Progenitor cell of endocrine pancreas (in vitro differentiated cells): ENCODE measurements around the gene DQX1. TPM values are rescaled to one million over a fixed set of nuclear protein-coding genes. Genes with fewer than 3 reads are reported as not detected.

Source experiments
- DNase-seq: peaks from one replicate; pipeline ENCODE4 v3.0.0; 2021; ENCODE audit warnings: low spot score; ENCODE audit not compliant: unreplicated experiment
- H3K27ac Mint-ChIP-seq: 2 replicates; pipeline ENCODE4 v1.8.0; 2021; ENCODE audit warnings: mild to moderate bottlenecking, moderate library complexity, mixed read lengths
- H3K27me3 Mint-ChIP-seq: 2 replicates; pipeline ENCODE4 v1.8.0; 2021; ENCODE audit warnings: mixed read lengths
- H3K36me3 Mint-ChIP-seq: 2 replicates; pipeline ENCODE4 v1.8.0; 2022; ENCODE audit warnings: mixed read lengths; ENCODE audit not compliant: insufficient read depth
- H3K4me1 Mint-ChIP-seq: 2 replicates; pipeline ENCODE4 v1.8.0; 2021; ENCODE audit warnings: low read depth, mixed read lengths
- H3K4me3 Mint-ChIP-seq: 2 replicates; pipeline ENCODE4 v1.8.0; 2021; ENCODE audit warnings: low read depth, mild to moderate bottlenecking, moderate library complexity, mixed read lengths
- H3K9me3 Mint-ChIP-seq: 2 replicates; pipeline ENCODE4 v1.8.0; 2021; ENCODE audit warnings: low read depth, mixed read lengths
- total RNA-seq: library from RNA; stranded (reverse); gene quantifications from 2 replicates; pipeline ENCODE4 v1.2.1, GENCODE V29; 2021
- TF ChIP-seq, protein P1 (sequence below): fragments of 200-600 bp; sonication (generic); IDR thresholded peaks from one replicate; pipeline ENCODE4 v1.5.0; 2021; ENCODE audit warnings: antibody characterized with exemption, mild to moderate bottlenecking; ENCODE audit not compliant: unreplicated experiment

Gene DQX1
- total RNA-seq, 1 donor from 2014 or later, result 1.5 TPM

DNA sequence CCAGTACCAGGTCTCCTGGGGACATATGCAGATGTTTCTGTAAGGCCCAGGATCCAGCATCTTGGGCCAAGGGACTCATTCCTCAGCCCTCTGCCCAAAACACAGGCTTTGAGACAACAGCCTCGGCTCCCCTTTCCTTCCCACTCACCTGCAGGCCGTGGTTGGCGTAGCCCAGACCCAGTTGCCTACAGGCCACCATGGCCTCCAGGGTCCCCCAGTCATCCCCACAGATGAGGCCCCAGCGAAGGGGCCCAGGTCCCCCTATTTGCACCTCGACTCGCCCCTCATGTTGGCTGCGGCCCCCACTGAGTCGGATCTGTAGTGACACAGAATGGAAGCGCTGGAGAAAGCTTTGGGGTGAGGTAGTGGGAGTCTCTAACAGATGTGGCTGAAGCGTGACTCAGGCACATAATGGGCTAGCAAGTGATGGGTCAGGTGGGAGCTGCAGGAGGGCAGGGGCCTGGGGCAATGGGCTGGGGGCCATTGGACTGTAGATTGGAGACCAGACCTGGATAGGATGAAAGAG, 9.5 kb upstream of the DQX1 start:
- Mint-ChIP-seq H3K36me3 (peaks cover 3% of the 10 kb centered on the region), H3K27ac (no peak overlapping the region), H3K9me3 (no peaks in the 10 kb centered on the region), H3K4me3 (no peak overlapping the region), H3K4me1 (peaks cover 7% of the 10 kb centered on the region), H3K27me3 (no peaks in the 10 kb centered on the region)
- no peak for DNase-seq
- TF ChIP-seq, protein P1, sequence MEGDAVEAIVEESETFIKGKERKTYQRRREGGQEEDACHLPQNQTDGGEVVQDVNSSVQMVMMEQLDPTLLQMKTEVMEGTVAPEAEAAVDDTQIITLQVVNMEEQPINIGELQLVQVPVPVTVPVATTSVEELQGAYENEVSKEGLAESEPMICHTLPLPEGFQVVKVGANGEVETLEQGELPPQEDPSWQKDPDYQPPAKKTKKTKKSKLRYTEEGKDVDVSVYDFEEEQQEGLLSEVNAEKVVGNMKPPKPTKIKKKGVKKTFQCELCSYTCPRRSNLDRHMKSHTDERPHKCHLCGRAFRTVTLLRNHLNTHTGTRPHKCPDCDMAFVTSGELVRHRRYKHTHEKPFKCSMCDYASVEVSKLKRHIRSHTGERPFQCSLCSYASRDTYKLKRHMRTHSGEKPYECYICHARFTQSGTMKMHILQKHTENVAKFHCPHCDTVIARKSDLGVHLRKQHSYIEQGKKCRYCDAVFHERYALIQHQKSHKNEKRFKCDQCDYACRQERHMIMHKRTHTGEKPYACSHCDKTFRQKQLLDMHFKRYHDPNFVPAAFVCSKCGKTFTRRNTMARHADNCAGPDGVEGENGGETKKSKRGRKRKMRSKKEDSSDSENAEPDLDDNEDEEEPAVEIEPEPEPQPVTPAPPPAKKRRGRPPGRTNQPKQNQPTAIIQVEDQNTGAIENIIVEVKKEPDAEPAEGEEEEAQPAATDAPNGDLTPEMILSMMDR, result no peak

DNA sequence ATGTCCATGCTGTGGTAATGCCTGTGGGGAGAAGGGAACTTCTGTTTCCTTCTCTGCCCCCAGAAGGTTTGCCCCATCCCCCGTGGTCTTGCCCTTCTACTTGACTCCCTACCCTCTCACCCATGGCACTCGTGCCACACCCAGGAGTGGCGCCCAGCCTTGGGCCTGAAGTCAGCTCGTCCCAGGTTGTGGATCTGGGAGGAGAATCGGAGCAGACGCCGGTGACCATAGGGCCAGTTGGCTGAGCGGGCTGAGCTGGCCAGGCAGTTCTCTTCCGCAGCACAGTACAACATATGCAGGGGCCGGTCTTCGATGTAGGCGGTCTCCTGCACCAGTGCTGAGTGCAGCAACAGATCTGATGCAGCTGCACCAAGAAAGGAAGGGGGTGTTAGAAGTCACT, 8.4 kb upstream of the DQX1 start:
- TF ChIP-seq, protein P1, result no peak
- Mint-ChIP-seq H3K27me3 (no peaks in the 10 kb centered on the region), H3K9me3 (no peaks in the 10 kb centered on the region), H3K36me3 (peaks cover 3% of the 10 kb centered on the region), H3K27ac (no peak overlapping the region), H3K4me1 (peaks cover 7% of the 10 kb centered on the region), H3K4me3 (no peak overlapping the region)
- DNase-seq, result no peak

DNA sequence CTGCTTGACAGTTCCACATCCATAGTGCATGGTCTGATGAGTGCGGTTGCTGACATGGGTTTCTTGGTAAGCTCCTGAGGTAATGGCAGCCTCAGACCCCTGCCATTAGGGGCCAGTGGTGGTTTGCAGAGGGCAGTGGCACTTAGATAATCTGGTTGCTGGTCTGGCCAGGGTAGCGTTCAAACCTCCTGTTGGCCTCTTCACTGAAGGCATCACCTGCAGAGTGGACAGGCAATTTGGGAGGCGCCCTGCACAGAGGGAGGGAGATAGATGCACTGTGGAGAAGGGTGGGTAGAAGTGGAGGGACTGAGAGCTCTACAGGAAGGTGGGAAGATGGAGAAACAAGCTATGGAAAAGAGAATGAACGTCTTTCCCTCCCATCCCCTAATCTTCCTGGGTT, 7.4 kb upstream of the DQX1 start:
- TF ChIP-seq, protein P1, result no peak
- H3K4me1 Mint-ChIP-seq, result peaks cover 13% of the 10 kb centered on the region
- H3K27ac Mint-ChIP-seq, result peak overlapping the region; percentile 33
- peaks cover 3% of the 10 kb centered on the region for H3K36me3 Mint-ChIP-seq
- no peak overlapping the region for H3K4me3 Mint-ChIP-seq
- no peaks in the 10 kb centered on the region for H3K27me3 Mint-ChIP-seq
- H3K9me3 Mint-ChIP-seq, result no peaks in the 10 kb centered on the region
- DNase-seq, result no peak

DNA sequence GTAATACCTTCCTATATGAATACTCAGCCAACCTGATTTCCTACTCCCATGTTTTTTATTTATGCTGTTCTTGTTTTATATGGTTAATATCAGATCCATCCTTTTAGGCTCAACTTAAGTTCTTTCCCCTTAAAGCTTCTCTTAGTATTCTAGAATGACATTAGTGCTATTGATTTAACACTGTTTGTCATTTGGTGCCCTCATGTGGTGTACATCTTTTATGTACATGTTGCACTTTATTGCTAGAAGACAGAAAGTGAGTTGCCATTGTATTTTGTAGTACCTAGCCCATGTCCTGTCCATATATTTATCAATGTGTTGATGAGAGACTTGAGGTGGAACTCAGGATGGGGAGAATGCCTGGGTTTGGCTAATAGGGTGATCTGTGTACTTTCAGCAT, 6.2 kb upstream of the DQX1 start:
- H3K27ac Mint-ChIP-seq, result no peak overlapping the region
- TF ChIP-seq, protein P1, result peak; percentile 14
- peaks cover 3% of the 10 kb centered on the region for H3K36me3 Mint-ChIP-seq
- no peak for DNase-seq
- H3K27me3 Mint-ChIP-seq, result no peaks in the 10 kb centered on the region
- peaks cover 17% of the 10 kb centered on the region for H3K4me1 Mint-ChIP-seq
- H3K9me3 Mint-ChIP-seq, result no peaks in the 10 kb centered on the region
- H3K4me3 Mint-ChIP-seq, result no peak overlapping the region

DNA sequence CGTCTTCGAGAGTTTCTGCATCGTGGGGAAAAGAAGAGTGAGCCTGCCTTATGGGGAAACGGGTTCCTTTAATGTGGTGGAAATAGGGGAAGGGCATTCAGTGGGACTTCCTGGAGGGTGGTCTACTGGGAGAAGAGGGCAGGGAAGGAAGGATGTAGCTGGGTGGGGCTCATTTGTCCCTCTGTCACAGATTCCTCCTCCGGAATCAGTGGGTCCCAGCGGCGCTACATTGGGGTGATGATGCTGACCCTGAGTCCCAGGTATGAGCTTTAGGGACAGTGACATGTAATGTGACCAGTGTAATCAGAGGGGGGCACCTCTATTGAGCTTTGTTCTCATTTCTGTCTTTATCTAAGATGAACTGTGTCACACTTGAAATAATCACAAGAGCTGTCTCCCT, 5.6 kb upstream of the DQX1 start:
- no peak overlapping the region for H3K27ac Mint-ChIP-seq
- H3K36me3 Mint-ChIP-seq, result peaks cover 6% of the 10 kb centered on the region
- peak overlapping the region; percentile 98 for H3K4me3 Mint-ChIP-seq
- no peaks in the 10 kb centered on the region for H3K9me3 Mint-ChIP-seq
- DNase-seq, result no peak
- H3K27me3 Mint-ChIP-seq, result no peaks in the 10 kb centered on the region
- H3K4me1 Mint-ChIP-seq, result peaks cover 17% of the 10 kb centered on the region
- TF ChIP-seq, protein P1, result no peak
